Measurements from ENCODE around the gene FAF1.

Gene FAF1

DNA sequence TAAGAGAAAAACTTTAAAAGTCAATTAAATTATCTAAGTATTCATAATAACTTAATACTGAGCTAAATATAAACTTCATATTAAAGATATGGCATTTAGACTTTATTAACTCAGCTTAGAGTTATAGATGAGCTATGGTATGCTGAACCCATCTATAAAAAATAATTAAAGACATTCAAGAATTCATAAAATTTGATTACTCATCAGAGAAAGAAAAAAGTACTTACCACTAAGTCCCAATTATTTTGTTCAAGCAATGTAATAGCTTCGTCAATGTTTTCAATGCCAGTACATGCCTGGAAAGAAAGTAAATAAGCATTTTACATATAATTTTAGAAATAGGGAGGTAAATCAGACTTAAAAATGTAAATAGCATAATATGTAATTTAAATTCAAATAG is 102.4 kb downstream of the FAF1 start:
- TF ChIP-seq GATA2 (IDR thresholded peaks at IDR 0.05; ENCODE audit: low read depth, low read length) (no peak), GATA3 (IDR thresholded peaks at IDR 0.05; ENCODE audit: low read depth, low read length) (no peak)

DNA sequence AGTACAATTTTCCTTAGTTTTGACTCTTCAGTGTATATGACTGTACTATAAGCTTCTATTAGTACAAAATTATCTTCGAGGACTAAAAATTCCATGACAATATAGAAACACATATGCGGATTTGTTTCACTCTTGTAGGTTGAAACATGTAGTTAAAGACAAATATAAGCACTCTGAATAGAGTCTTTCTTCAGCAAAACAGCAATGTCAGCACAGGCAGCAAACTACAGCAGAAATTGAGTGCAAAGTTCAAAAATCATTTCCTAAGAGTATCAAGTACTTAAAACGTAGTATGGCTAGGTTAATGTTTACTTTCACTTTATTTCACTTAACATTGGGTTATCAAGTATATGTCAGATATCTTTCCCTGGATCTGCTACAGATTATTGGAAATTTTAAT is 106.7 kb downstream of the FAF1 start:
- TF ChIP-seq GATA3 (IDR thresholded peaks at IDR 0.05; ENCODE audit: low read depth, low read length) = no peak
- no peak for TF ChIP-seq GATA2 (IDR thresholded peaks at IDR 0.05; ENCODE audit: low read depth, low read length)

DNA sequence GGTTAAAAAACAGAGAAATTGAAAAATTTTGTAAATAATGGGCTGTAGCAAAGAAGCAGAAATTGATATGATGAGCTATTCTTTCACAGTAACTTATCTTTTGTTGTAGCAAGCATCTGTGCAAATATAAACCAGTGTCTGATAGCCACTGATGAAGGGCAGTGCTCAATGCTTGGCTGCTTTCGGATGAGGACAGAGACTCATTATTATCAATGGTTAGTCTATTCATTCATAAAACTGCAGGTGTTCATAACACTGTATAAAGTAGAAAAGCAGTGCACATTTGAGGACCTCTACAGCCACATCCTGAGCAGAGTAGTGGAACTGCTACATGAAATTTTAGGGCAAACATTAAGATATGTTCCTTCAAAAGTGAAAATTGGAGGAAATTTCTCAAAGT is 107.2 kb downstream of the FAF1 start:
- TF ChIP-seq GATA2 (IDR thresholded peaks at IDR 0.05; ENCODE audit: low read depth, low read length) = no peak

DNA sequence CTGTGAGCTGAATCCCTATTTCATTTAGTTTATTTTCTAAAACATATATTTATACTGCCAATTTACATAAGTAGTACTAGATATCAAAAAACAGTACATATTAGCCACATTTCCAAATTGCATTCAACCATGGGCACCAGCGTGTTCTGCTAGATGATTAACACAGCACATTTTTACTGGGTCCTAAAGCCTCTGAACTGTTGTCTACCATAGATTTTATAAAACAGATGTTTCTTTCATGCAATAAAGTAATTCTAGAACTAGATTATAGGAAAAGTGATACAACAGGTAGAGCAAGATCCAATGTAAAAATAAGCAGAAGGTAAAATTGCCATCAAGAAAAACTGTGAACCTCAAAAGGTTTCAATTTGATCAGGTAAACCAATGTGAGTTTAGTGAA is 108.6 kb downstream of the FAF1 start:
- TF ChIP-seq GATA3 (IDR thresholded peaks at IDR 0.05; ENCODE audit: low read depth, low read length) (no peak), GATA2 (IDR thresholded peaks at IDR 0.05; ENCODE audit: low read depth, low read length) (no peak)

DNA sequence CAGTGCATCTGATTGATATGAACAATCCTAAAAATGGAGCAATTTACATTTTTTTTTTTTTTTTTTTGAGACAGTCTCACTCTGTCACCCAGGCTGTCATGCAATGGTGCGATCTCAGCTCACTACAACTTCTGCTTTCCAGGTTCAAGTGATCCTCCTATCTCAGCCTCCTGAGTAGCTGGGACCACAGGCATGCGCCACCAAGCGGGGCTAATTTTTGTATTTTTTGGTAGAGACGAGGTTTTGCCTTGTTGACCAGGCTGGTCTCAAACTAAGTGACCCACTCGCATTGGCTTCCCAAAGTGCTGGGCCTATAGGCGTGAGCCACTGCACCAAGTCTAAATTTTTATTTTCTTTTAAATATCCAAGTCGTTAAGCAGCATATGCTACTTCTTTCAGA is 109.0 kb downstream of the FAF1 start:
- TF ChIP-seq GATA2 (IDR thresholded peaks at IDR 0.05; ENCODE audit: low read depth, low read length) (no peak), GATA3 (IDR thresholded peaks at IDR 0.05; ENCODE audit: low read depth, low read length) (no peak)

DNA sequence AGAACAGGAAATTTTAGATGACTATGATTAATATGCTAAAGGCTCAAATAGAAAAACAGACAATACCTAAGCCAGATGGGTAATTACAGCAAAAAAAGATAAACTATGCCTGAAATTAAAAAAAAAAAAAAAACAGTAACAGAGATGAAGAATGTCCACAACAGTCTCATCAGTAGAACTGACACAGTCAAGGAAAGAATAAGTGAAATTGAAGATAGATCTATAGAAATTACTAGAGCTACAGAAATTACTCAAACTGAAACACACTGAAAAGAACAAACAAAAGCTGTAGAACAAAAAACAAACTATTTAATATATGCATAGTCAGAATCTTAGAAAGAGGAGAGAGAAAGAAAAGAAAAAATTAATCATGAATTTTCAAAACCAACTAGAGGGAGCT is 112.8 kb downstream of the FAF1 start:
- TF ChIP-seq GATA3 (IDR thresholded peaks at IDR 0.05; ENCODE audit: low read depth, low read length) (no peak), GATA2 (IDR thresholded peaks at IDR 0.05; ENCODE audit: low read depth, low read length) (no peak)

DNA sequence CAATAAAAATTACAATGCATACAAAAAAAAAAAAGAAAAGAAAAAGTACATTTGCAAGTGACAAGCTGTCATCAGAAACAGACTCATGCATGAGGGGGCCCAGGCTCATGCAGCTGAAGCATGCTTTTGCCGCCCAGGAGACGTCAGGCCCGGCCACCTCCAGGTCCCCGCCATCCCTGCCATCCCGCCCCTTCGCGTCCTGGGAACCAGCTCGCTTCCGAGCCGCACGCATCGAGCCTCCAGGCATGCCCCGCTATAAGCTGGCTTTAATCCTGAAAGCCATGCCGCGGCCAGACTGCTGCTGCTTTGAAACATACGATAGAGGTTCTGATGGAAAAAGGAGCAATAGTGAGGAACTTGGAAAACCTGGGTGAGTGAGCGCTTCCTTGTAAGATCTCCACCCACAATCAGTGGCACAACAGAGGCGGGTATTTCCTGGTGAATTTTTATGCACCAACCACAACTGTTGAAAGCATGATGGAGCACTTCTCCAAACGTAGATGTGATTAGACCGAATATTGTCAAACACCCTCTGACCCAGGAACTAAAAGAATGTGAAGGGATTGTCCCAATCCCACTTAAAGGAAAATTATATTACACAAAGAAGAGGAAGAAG is 113.7 kb downstream of the FAF1 start:
- no peak for TF ChIP-seq GATA2 (IDR thresholded peaks at IDR 0.05; ENCODE audit: low read depth, low read length)
- TF ChIP-seq GATA3 (IDR thresholded peaks at IDR 0.05; ENCODE audit: low read depth, low read length) = no peak

DNA sequence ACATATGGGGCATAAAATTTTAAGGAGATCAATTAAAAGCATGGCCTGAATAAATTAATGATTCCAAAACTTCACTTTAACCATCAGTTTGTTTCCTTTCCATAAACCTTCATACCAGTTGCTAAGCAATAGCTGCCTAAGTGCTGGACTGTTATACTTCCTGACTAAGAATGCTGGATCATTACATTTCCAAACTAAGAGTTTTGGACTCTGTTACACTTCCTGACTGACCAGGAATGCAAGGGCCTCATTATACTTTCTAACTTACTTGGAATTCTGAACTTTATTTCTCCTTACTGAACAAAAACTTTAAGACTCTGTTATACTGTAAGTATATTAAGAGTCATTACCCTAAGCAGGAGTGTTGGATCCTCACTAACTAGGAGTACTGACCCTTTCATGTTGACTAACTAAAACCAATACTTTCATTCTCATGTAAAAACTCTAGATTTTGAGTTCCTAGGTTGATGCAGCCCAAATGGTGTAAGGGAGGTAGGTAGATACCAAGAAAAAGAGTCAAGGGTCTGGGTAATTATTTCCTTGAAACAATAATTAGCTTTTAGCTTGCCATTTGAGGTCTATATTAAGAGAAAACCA is 118.2 kb downstream of the FAF1 start:
- TF ChIP-seq GATA3 (IDR thresholded peaks at IDR 0.05; ENCODE audit: low read depth, low read length) = no peak
- no peak for TF ChIP-seq GATA2 (IDR thresholded peaks at IDR 0.05; ENCODE audit: low read depth, low read length)

DNA sequence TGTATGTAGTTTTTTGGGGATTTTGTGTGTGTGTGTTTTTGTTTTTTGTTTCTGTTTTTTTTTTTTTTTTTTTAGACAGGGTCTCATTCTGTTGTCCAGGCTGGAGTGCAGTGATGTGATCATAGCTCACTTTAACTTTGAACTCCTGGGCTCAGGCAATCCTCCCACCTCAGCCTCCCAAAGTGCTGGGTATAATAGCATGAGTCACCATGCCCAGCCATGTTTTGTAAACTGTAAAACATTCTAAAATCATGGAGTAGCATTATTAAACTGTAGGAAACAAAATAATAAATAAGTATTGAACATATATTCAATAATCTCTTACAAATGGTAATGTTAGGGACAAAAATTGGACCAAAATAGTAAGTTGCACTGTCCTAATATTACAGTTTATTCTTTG is 124.0 kb downstream of the FAF1 start:
- no peak for TF ChIP-seq GATA2 (IDR thresholded peaks at IDR 0.05; ENCODE audit: low read depth, low read length)
- TF ChIP-seq GATA3 (IDR thresholded peaks at IDR 0.05; ENCODE audit: low read depth, low read length) = no peak

DNA sequence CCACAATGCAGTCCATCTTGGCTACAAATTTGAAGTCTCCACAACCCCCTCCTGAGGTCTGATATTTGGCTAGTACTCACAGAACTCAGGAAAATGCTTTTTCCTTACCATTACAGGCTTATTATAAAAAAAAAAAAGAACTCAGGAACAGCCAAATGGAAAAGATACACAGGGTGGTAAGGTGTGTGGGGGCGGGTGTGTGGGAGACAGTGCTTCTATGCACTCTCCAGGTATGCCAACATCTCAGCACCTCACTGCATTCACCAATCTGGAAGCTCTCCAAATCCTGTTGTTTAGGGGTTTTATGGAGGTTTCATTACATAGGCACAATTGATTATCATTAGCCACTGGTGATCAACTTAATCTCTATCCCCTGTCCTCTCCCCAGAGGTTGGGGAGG is 126.9 kb downstream of the FAF1 start:
- TF ChIP-seq GATA3 (IDR thresholded peaks at IDR 0.05; ENCODE audit: low read depth, low read length) = no peak
- TF ChIP-seq GATA2 (IDR thresholded peaks at IDR 0.05; ENCODE audit: low read depth, low read length) = no peak

DNA sequence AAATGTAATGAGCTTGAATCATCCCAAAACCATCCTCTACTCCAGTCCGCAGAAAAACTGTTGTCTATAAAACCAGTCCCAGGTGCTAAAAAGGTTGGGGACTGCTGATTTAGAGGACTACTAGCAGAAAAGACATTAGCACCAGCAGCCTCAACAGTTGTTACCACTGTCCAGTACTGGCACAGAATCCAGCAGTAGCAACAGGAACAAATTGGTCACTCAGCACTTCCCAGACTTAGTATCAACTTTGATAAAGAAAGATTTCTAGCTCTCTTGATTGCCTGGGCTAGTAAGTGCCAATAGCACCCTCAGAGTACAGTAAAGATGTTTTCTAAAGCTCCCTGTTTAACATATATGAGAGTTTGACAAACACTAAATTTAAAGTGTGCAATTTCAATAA is 127.9 kb downstream of the FAF1 start:
- no peak for TF ChIP-seq GATA3 (IDR thresholded peaks at IDR 0.05; ENCODE audit: low read depth, low read length)
- no peak for TF ChIP-seq GATA2 (IDR thresholded peaks at IDR 0.05; ENCODE audit: low read depth, low read length)

DNA sequence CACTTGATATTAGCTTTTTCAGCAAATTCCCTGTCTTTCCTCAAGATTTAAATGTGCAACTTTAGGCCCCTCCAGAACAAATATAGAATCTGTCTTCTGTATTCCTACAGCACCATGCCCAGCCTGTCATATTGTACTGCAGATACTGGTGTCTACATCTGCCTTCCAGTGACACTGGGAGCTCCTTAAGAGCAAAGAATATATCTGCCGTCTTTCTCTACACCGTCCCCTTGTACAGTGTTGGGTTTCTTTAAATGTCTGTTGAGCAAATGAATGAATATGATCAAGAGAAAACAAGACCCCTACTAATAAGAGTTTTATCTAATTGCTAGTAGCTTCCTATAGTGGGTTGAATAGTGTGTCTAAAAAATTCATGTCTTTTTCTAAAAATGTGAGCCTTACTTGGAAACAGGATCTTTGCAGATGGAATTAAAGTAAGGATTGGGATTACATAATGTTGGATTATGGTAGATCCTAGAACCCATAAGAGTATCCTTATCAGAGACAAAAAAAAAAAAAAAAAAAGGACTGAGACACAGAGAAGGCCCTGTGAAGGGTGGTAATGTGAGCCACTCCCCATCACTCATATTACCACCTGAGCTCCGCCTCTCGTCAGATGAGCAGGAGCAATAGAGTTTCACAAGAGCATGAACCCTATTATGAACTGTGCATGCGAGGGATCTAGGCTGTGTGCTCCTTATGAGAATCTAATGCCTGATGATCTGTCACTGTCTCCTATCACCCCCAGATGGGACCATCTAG is 128.6 kb downstream of the FAF1 start:
- TF ChIP-seq GATA2 (IDR thresholded peaks at IDR 0.05; ENCODE audit: low read depth, low read length) (no peak), GATA3 (IDR thresholded peaks at IDR 0.05; ENCODE audit: low read depth, low read length) (no peak)

DNA sequence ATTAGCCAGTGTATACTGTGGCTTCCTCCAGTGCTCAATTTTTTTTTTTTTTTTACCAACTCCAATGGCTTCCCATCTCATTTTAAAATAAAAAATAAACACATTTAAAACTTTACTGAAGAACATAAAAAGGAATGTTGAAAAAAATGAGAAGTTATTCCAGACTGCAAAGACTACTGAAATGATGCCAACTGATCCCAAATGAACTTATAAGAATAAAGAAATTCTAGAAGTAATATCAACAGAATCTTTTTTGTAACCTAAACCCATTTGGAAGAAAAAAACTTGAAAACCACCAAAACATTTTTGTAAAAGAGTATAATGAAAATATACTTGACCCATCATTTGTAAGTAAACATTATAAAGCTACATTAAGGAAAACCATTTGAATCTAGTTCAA is 129.4 kb downstream of the FAF1 start:
- TF ChIP-seq GATA2 (IDR thresholded peaks at IDR 0.05; ENCODE audit: low read depth, low read length) (no peak), GATA3 (IDR thresholded peaks at IDR 0.05; ENCODE audit: low read depth, low read length) (no peak)

DNA sequence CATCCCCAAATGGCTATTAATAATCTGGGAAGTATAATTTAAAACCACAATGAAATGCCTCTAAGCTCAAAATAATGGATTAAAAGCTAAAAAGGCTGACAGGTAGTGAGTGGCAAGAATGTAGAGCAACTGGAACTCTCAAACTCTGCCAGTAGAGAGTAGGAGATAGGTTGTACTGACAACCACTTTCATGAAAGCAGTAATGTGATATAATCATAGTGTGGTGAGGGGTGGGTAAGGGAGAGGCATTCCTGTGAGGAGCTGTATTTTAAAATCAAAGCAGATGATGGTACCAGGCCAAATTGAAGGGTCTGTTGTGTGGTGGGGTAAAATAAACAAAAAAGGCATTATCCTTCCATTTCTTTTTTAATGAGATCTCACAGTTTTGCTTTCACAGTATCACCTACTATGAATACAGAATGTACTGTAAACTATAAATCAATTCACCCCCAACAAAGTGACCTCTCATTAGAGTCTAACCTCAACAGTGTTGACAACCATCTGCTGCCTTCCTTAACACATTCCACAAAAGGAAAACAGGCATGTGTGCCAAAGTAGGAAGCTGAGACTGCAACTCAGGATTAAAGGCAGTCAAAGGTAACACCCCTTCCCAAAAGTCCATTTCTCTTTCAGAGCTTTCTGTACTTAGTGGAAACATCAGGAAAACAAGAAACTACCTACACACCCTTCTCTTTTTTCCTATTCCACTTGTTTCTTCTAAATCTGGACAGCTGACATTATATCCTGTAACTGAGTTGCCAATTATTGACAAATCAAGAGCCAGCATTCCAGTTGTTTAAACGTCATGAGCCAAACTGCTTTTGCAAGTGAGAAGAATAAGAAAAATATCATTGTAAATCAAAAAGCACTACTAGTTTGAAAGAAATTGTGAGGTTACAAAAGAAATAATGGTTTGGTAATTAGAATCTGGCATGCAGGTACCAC is 130.8 kb downstream of the FAF1 start:
- TF ChIP-seq GATA3 (IDR thresholded peaks at IDR 0.05; ENCODE audit: low read depth, low read length) = no peak
- TF ChIP-seq GATA2 (IDR thresholded peaks at IDR 0.05; ENCODE audit: low read depth, low read length) = no peak

All from SH-SY5Y (cell line).